Tibial artery (tissue), 4 donors: Measurements from ENCODE around the gene MMP20.

Experiments
- DNase-seq, 2 donors: peaks; one replicate each; pipeline ENCODE4 v3.0.0-alpha.2; 2019
- H3K27ac ChIP-seq, 2 donors: fragments of 200-600 bp; sonication (generic) in 1 of 2; 1 replicate in 1 of 2; 2 replicates in 1 of 2; pipeline ENCODE4 v1.5.1; 2018 to 2019; ENCODE audit warnings: mild to moderate bottlenecking in 1 of 2
- H3K27me3 ChIP-seq, 2 donors: fragments of 200-600 bp; sonication (generic) in 1 of 2; one replicate each; pipeline versions ENCODE4 v1.5.1 to v1.6.0; 2016 to 2019
- H3K36me3 ChIP-seq, 3 donors: fragments of 200-600 bp; sonication (generic) in 2 of 3; one replicate each; pipeline ENCODE4 v1.5.1; 2016 to 2019; ENCODE audit warnings: mild to moderate bottlenecking in 2 of 3
- H3K4me1 ChIP-seq, 4 donors: fragments of 200-600 bp; sonication (generic) in 2 of 4; 1 replicate in 3 of 4; 2 replicates in 1 of 4; pipeline ENCODE4 v1.5.1; 2016 to 2019
- H3K4me3 ChIP-seq, 2 donors: fragments of 200-600 bp; sonication (generic) in 1 of 2; 1 replicate in 1 of 2; 2 replicates in 1 of 2; pipeline ENCODE4 v1.5.1; 2018 to 2019; ENCODE audit warnings: mild to moderate bottlenecking in 2 of 2
- H3K9me3 ChIP-seq, 3 donors: fragments of 200-600 bp; sonication (generic) in 1 of 3; one replicate each; pipeline ENCODE4 v1.5.1; 2016 to 2019
- CTCF ChIP-seq, 2 experiments: fragments of 200-600 bp in 1 of 2; fragments of 450-650 bp in 1 of 2; IDR thresholded peaks; one replicate each; pipeline ENCODE4 v1.5.1; 2017 to 2019; ENCODE audit warnings: antibody characterized with exemption in 2 of 2, mild to moderate bottlenecking in 1 of 2, moderate library complexity in 1 of 2
- intact Hi-C: fragments of 100-400 bp; cut with DNase I; formaldehyde crosslinking; loops from one replicate; pipeline ENCODE4 v1.15.0; 2023; ENCODE audit warnings: low total_unique reads

The MMP20 gene

DNA sequence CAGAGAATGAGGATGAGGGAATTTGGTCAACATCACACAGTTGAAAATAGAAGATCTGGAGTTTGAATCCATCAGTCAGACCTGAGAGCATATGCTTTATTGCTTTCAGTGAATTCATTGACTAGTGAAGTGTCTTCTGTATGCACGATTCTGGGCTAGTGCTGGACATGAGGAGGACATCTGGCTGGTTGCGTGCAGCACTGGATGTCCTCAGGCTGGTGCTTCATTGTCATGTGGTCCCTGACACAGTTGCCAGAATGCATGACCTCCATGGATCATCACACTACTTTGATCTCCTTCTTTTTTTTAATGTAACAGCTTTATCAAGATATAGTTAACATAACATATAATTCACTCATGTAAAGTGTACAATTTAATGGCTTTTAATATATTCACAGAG, 50.1 kb downstream of the MMP20 start:
- Histone ChIP-seq H3K27ac (no peak overlapping the region), H3K36me3 (no peaks in the 10 kb centered on the region), H3K4me1 (no peaks in the 10 kb centered on the region), H3K27me3 (no peaks in the 10 kb centered on the region), H3K4me3 (no peak overlapping the region), H3K9me3 (no peaks in the 10 kb centered on the region)
- DNase-seq = no peak
- intact Hi-C loops = no loop called here
- TF ChIP-seq CTCF (IDR thresholded peaks at IDR 0.05) = no peak

- no peaks in the 10 kb centered on the region for H3K36me3 ChIP-seq
- no peaks in the 10 kb centered on the region for H3K9me3 ChIP-seq
- no peak for TF ChIP-seq CTCF (IDR thresholded peaks at IDR 0.05)
These were observed 51.3 kb downstream of the MMP20 start for GRCh38 chr11:102573851-102574250.

GRCh38 chr11:102572554-102573220, 52.4 kb downstream of the MMP20 start:
- Histone ChIP-seq H3K27me3 (no peaks in the 10 kb centered on the region), H3K4me3 (no peak overlapping the region), H3K4me1 (no peaks in the 10 kb centered on the region), H3K9me3 (no peaks in the 10 kb centered on the region), H3K27ac (no peak overlapping the region), H3K36me3 (no peaks in the 10 kb centered on the region)
- intact Hi-C loops = no loop called here
- DNase-seq = no peak
- no peak for TF ChIP-seq CTCF (IDR thresholded peaks at IDR 0.05)

More at GRCh38 chr11:102573851-102574250, 51.3 kb downstream of the MMP20 start:
- Histone ChIP-seq H3K4me3 (no peak overlapping the region), H3K27me3 (no peaks in the 10 kb centered on the region), H3K27ac (no peak overlapping the region), H3K4me1 (no peaks in the 10 kb centered on the region)
- no peak for DNase-seq
- intact Hi-C loops = no loop called here

DNA sequence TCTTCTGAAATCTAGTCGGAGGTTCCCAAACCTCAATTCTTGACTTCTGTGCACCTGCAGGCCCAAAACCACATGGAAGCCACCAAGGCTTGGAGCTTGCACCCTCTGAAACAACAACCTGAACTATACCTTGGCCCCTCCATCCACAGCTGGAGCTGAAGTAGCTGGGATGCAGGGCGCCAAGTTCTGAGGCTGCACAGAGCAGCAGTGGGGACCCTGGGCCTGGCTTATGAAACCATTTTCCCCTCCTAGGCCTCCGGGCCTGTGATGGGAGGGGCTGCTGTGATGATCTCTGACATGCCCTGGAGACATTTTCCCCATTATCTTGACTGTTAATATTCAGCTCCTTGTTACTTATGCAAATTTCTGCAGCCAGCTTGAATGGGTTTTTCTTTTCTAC, 56.3 kb downstream of the MMP20 start:
- no peak for TF ChIP-seq CTCF (IDR thresholded peaks at IDR 0.05)
- Histone ChIP-seq H3K9me3 (no peaks in the 10 kb centered on the region), H3K4me3 (no peak overlapping the region), H3K4me1 (no peaks in the 10 kb centered on the region), H3K36me3 (no peaks in the 10 kb centered on the region), H3K27me3 (no peaks in the 10 kb centered on the region), H3K27ac (no peak overlapping the region)
- DNase-seq = no peak
- intact Hi-C loops = no loop called here

DNA sequence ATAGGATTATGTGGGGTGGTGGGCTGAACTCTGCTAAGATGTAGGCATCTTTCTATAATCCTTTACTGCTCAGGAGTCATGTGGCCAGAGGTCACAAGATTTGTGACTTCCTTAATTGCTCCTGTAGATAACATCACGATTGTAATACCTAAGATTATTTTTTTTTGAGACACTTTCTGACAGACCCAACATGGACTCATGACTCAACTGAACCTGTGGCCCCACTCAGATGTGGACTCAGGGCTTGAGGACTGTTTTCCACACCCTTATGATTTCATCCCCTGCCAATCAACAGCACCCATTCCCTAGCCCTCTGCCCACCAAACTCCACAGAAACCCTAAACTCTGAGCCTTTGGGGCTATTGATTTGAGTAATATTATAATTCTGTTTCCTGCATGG, 59.0 kb downstream of the MMP20 start:
- Histone ChIP-seq H3K27me3 (no peaks in the 10 kb centered on the region), H3K36me3 (no peaks in the 10 kb centered on the region), H3K4me1 (peaks cover 0 to 9% (median 5%) of the 10 kb centered on the region in 4 donors), H3K27ac (no peak overlapping the region), H3K4me3 (no peak overlapping the region), H3K9me3 (no peaks in the 10 kb centered on the region)
- no peak for TF ChIP-seq CTCF (IDR thresholded peaks at IDR 0.05)
- no peak for DNase-seq
- intact Hi-C loops = no loop called here

DNA sequence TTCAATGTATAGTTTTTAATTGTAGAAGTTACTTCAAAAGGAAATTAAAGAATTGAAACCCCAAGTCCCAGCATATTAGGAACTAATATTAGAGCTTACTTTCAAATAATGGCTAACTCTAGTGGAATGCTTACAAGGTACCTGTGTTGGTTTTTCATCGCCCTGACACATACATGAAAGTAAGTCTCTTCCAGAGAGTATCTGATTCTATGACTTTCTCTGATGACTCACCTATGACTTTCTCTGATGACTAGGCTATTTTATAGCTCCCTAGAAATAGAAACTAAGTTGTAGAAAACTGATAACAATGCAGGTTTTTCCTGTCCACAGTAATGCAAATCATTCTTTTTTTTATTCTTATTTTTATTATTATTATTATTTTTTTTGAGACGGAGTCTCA, 61.0 kb downstream of the MMP20 start:
- H3K9me3 ChIP-seq = no peaks in the 10 kb centered on the region
- H3K4me3 ChIP-seq = no peak overlapping the region
- DNase-seq = no peak
- H3K4me1 ChIP-seq = peaks cover 0 to 23% (median 12%) of the 10 kb centered on the region in 4 donors
- H3K27me3 ChIP-seq = no peaks in the 10 kb centered on the region
- TF ChIP-seq CTCF (IDR thresholded peaks at IDR 0.05) = no peak
- H3K36me3 ChIP-seq = no peaks in the 10 kb centered on the region
- no peak overlapping the region for H3K27ac ChIP-seq
- intact Hi-C loops = no loop called here
